Measurements from ENCODE around the gene FAXDC2. TPM values are rescaled to one million over a fixed set of nuclear protein-coding genes. Genes with fewer than 3 reads are reported as not detected.

Gene FAXDC2
- total and polyA plus RNA-seq, 2 of the 13 experiments (the other 11 are each of a cell fraction or from before 2014, with no cell fraction given): 4.7 to 58.8 TPM

DNA sequence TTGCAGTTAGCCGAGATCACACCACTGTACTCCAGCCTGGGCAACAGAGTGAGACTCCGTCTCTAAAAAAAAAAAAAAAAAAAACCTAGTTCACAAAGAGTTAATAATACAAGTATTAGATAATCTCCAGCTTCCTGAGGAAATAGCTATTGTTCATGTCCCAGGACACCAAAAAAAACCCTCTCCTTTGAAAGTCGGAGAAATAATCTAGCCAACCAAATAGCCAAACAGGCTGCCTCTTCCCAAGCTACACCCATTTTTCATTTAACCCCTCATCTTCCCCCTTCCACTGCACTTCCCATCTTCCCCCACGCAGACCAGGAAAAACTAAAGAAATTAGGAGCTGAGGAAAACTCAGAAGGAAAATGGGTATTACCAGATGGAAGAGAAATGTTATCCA, 31.6 kb upstream of the FAXDC2 start:
- DNase-seq (ENCODE audit: low spot score) (no peak), FAIRE-seq (no peak), ATAC-seq (no peak)
- no peak overlapping the region for H3K4me3 ChIP-seq (replicated peaks in 1 of 3; ENCODE audit: insufficient read depth in 1 of 3, low read depth in 2 of 3, low read length in 3 of 3)
- peaks cover 32% of the 10 kb centered on the region for H3K9me3 ChIP-seq (ENCODE audit: low read length)
- no peaks in the 10 kb centered on the region for H3K4me1 ChIP-seq (ENCODE audit: insufficient read depth, low read length)
- POLR2A ChIA-PET: no interaction called here
- intact Hi-C loops (cut with micrococcal nuclease; ENCODE audit: unreplicated experiment) (no loop called here), in situ Hi-C loops (cut with HindIII; ENCODE audit: extremely low pct_ligation_motif_present, low pct_unique_long_range_greater_than_20kb) (no loop called here)
- 93% methylated on average over 4 of the region's 4 CpGs for WGBS (ENCODE audit: low lambda C conversion rate)
- H3K36me3 ChIP-seq (replicated peaks in 1 of 2; ENCODE audit: control insufficient read depth in 1 of 2, insufficient read depth in 2 of 2, low read length in 2 of 2): peaks cover 2 to 12% of the 10 kb centered on the region in 2 experiments; a peak in 3 of 5 replicates
- no peaks in the 10 kb centered on the region for H4K20me1 ChIP-seq (ENCODE audit: insufficient read depth, low read length)
- no peaks in the 10 kb centered on the region for H3K79me2 ChIP-seq (ENCODE audit: insufficient read depth, low read length)
- H3K4me2 ChIP-seq (ENCODE audit: low read depth, low read length): no peak overlapping the region
- CTCF ChIA-PET (ENCODE audit: low intra/inter-chr PET ratio, low total read pairs): no interaction called here
- H3K27me3 ChIP-seq (ENCODE audit: control insufficient read depth in 1 of 2, insufficient read depth in 2 of 2, low read length in 2 of 2): no peaks in the 10 kb centered on the region
- no peak overlapping the region for H2AFZ ChIP-seq (ENCODE audit: low read length)
- no peak overlapping the region for H3K9ac ChIP-seq (ENCODE audit: insufficient read depth, low read depth, low read length)
- no TSS peak for BruUV-seq (replicated peaks)
- no peak overlapping the region for H3K27ac ChIP-seq (ENCODE audit: extremely low read length, insufficient read depth, low read length)
- TF ChIP-seq ZNF589 (CRISPR knock-in tag; conservative IDR thresholded peaks at IDR 0.05) (no peak), ZNF12 (CRISPR knock-in tag; IDR thresholded peaks at IDR 0.05) (no peak), ZNF770 (CRISPR knock-in tag; IDR thresholded peaks at IDR 0.05) (no peak), ZNF264 (CRISPR knock-in tag; IDR thresholded peaks at IDR 0.05) (no peak), ZNF556 (CRISPR knock-in tag; IDR thresholded peaks at IDR 0.05; ENCODE audit: borderline replicate concordance) (no peak), RAD51 (IDR thresholded peaks at IDR 0.05; ENCODE audit: borderline replicate concordance) (no peak), ZNF451 (CRISPR knock-in tag; IDR thresholded peaks at IDR 0.05) (no peak), REL (CRISPR knock-in tag; conservative IDR thresholded peaks at IDR 0.05) (no peak), STAG1 (CRISPR knock-in tag; IDR thresholded peaks at IDR 0.05) (no peak), TCF7L2 (IDR thresholded peaks at IDR 0.05; ENCODE audit: low read depth, low read length) (no peak), ZNF382 (CRISPR knock-in tag; IDR thresholded peaks at IDR 0.05; ENCODE audit: borderline replicate concordance) (no peak), ZNF274 (CRISPR knock-in tag; IDR thresholded peaks at IDR 0.05) (no peak), POLR2G (IDR thresholded peaks at IDR 0.05; ENCODE audit: low read depth, low read length) (no peak)
- TF ChIP-seq, protein P1, sequence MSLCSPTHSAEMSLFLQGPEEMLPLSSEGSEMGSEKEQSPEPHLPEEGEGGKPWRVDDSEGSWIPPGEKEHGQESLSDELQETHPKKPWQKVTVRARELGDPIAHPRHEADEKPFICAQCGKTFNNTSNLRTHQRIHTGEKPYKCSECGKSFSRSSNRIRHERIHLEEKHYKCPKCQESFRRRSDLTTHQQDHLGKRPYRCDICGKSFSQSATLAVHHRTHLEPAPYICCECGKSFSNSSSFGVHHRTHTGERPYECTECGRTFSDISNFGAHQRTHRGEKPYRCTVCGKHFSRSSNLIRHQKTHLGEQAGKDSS (CRISPR knock-in tag; IDR thresholded peaks at IDR 0.05; ENCODE audit: borderline replicate concordance, low read depth): no peak
- TF ChIP-seq, protein P2, sequence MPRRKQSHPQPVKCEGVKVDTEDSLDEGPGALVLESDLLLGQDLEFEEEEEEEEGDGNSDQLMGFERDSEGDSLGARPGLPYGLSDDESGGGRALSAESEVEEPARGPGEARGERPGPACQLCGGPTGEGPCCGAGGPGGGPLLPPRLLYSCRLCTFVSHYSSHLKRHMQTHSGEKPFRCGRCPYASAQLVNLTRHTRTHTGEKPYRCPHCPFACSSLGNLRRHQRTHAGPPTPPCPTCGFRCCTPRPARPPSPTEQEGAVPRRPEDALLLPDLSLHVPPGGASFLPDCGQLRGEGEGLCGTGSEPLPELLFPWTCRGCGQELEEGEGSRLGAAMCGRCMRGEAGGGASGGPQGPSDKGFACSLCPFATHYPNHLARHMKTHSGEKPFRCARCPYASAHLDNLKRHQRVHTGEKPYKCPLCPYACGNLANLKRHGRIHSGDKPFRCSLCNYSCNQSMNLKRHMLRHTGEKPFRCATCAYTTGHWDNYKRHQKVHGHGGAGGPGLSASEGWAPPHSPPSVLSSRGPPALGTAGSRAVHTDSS (CRISPR knock-in tag; conservative IDR thresholded peaks at IDR 0.05): no peak
- TF ChIP-seq, protein P3, sequence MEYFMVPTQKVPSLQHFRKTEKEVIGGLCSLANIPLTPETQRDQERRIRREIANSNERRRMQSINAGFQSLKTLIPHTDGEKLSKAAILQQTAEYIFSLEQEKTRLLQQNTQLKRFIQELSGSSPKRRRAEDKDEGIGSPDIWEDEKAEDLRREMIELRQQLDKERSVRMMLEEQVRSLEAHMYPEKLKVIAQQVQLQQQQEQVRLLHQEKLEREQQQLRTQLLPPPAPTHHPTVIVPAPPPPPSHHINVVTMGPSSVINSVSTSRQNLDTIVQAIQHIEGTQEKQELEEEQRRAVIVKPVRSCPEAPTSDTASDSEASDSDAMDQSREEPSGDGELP (IDR thresholded peaks at IDR 0.05; ENCODE audit: borderline replicate concordance, low read depth): no peak
- TF ChIP-seq, protein P4, sequence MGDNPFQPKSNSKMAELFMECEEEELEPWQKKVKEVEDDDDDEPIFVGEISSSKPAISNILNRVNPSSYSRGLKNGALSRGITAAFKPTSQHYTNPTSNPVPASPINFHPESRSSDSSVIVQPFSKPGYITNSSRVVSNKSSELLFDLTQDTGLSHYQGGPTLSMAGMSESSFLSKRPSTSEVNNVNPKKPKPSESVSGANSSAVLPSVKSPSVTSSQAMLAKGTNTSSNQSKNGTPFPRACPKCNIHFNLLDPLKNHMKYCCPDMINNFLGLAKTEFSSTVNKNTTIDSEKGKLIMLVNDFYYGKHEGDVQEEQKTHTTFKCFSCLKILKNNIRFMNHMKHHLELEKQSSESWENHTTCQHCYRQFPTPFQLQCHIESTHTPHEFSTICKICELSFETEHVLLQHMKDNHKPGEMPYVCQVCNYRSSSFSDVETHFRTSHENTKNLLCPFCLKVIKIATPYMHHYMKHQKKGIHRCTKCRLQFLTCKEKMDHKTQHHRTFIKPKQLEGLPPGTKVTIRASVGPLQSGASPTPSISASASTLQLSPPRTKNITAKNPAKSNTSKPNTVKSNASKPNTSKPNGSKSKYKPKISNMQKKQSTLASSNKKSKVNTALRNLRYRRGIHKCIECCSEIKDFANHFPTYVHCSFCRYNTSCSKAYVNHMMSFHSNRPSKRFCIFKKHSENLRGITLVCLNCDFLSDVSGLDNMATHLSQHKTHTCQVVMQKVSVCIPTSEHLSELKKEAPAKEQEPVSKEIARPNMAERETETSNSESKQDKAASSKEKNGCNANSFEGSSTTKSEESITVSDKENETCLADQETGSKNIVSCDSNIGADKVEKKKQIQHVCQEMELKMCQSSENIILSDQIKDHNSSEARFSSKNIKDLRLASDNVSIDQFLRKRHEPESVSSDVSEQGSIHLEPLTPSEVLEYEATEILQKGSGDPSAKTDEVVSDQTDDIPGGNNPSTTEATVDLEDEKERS (CRISPR knock-in tag; IDR thresholded peaks at IDR 0.05): no peak
- TF ChIP-seq, protein P5, sequence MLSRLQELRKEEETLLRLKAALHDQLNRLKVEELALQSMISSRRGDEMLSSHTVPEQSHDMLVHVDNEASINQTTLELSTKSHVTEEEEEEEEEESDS (CRISPR knock-in tag; IDR thresholded peaks at IDR 0.05; ENCODE audit: borderline replicate concordance): no peak

All from HepG2 (cell line).